M059J (cell line): ENCODE data around the gene SLX4IP. TPM values are rescaled to one million over a fixed set of nuclear protein-coding genes. Genes with fewer than 3 reads are reported as not detected.
"Not testable (repeated sequence)": the region's sequence is repeated elsewhere in the genome, so short reads cannot be mapped to it uniquely, and the experiment has no call there.

Source experiments
- DNase-seq: peaks from one replicate; pipeline ENCODE4 v3.0.0-alpha.2; 2012; ENCODE audit warnings: low read depth
- total RNA-seq: library from RNA; depleted of rRNA; stranded (reverse); fragments of >200 nt; shearing (Covaris generic); gene quantifications from 2 replicates; pipeline ENCODE4 v1.2.3, GENCODE V29; 2014; rRNA removed

The SLX4IP gene
- 6.4 and 10.3 TPM in 2 replicates for total RNA-seq

DNA sequence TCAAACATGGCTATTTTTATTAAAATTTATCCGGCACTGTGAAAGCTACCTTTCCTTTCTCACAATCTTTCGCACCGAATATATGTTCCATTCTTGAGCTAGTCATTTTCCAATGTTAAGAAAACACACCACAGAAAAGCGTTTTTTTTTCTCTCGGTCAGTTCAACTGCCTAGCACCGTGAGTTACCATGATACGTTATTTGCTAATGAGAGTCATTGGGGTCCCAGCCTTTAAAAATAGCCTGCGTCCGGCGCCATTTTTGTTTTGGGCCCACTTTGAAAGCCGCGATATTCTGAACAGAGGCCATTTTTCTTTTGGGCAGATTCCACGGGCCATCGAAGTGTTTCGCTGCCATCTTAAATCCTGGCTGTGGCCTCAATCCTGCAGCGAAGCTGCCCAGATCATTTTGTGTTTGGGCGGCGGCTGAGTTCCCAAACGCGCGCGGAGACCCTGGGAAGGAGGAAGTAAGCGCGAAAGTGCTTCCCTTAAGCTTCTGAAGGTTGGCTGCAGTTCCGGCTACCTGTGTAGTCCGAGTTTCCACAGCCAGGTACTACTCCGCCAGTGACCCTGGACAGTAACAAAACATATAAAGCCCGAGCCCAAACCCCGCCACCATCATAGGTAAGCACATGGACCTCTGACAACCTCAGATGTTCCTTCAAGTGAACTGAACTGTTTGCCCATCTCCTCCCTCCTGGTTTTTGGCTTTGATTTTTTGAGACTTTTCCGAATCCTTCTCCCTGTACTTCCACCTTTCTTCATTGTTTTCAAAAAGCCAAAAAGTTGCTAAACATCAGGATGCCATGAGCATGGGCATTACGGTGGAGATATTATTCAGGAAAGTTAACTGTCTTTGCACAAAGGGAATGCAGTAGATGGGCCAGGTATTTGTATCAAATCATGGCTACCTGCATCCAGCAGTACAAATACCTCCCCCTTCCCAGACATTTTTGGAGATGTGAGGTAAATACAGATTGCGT lies at the start of gene SLX4IP:
Gene SLX4IP (plus strand): TSS at position 474 of the 981 bp plus-strand sequence. CDS start 22,900 bp downstream, outside the sequence.
- DNase-seq, result peak; percentile 98

DNA sequence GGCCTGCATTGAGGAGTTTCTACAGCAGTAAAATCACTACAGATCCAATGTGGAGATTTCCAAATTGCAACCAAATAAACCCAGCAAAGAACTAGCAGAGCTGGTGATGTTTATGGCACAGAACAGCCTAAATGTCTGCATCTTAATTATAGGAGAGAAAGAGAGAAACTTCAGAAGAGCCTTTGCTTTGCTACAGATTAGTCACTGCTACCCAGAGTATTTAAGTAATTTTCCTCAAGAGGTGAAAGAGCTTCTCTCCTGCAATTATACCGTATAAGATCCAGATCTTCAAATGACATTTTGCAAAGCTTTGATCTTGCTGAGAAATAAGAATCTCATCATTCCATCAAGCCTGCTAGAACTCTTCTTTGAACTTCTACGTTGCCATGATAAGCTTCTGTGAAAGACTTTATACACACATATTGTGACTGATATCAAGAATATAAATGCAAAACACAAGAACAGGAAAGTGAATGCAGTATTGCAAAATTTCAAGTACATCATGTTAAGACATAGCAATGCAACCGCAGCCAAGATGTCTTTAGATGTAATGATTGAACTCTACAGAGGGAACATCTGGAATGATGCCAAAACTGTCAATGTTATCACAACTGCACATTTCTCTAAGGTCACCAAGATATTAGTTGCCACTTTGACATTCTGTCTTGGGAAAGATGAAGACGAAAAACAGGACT lies 49.1 kb upstream of the SLX4IP start:
- DNase-seq, result no peak

DNA sequence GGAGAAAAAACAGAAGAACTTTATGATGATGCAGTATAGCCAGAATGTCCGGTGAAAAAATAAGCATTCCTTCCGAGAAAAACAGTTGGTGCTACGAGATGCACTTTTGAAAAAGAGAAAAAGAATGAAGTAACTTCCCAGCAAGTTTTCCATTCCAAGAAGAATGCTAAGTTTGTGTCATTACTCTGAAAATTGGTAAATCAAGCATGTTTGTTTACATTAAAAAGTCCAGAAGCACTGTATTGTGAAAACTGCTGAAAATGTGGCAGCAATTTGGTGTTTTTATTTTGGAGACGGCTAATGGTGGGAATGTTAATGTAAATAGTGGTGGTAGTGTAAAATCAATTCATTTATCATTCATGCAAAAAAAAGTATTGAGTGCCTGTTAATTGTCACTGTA lies 47.4 kb upstream of the SLX4IP start:
- no peak for DNase-seq

DNA sequence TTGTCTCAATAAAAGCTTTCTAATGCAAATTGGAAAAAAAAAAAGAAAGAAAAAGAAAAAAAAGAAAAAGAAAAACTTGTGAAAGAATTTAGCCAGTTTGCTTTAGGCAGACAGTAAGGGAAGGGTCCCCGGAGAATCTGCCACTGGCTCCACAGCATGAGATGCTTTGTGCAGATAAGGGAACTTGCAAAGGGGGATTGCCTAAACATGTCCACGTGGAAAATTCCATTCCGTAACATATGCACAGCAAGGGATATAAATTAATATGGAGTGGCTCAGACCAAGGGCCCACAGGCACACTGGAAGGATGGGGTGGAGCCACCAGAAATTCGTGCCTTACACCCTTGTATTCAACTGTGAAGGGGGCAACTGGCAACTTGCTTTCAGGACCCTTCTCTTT lies 46.5 kb upstream of the SLX4IP start:
- DNase-seq, result no peak

DNA sequence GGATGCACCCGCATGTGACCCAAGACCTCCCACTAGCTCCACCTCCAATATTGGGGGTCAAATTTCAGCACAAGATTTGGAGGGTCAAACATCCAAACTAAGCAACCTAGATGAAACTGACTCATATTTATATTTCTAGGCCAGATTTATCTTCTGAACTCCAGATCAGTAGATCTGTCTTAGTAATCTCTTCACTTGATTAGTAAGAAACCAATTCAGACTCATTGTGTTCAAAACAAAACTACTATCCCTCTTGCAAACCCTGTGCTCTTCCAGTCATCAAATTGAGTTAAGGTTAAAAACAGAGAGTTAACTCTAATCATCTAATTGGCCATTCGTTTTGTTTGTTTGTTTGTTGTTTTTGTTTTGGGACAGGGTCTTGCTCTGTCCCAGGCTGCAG lies 44.4 kb upstream of the SLX4IP start:
- no peak for DNase-seq

DNA sequence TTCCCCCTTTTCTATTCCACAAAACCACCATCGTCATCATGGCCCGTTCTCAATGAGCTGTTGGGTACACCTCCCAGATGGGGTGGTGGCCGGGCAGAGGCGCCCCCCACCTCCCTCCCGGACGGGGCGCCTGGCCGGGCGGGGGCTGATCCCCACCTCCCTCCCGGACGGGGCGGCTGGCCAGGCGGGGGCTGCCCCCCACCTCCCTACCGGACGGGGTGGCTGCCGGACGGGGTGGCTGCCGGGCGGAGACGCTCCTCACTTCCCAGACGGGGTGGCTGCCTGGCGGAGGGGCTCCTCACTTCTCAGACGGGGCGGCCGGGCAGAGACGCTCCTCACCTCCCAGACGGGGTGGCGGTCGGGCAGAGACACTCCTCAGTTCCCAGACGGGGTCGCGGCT lies 40.4 kb upstream of the SLX4IP start:
- not testable (repeated sequence) for DNase-seq

DNA sequence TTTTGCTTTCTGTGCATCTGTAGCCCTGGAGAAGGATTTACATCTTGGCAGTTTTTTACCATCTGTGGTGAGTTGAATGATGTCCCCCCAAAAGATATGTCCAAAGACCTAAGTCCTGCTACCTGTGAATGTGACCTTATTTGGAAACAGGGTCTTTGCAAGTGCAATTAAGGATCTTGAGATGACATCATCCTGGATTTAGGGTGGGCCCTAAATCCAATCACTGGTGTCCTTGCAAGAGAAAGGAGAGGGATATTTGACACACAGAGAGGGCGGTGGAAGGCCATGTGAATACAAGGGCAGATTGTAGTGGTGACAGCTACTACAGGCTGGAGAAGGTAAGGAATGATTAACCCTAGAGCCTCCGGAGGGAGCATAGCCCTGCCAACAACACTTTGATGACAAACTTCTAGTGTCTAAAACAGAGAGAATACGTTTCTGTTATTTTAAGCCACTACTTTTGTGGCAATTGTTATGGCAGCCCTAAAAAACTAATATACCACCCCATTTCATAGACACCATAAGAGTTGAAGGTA lies 36.2 kb upstream of the SLX4IP start:
- DNase-seq, result no peak

DNA sequence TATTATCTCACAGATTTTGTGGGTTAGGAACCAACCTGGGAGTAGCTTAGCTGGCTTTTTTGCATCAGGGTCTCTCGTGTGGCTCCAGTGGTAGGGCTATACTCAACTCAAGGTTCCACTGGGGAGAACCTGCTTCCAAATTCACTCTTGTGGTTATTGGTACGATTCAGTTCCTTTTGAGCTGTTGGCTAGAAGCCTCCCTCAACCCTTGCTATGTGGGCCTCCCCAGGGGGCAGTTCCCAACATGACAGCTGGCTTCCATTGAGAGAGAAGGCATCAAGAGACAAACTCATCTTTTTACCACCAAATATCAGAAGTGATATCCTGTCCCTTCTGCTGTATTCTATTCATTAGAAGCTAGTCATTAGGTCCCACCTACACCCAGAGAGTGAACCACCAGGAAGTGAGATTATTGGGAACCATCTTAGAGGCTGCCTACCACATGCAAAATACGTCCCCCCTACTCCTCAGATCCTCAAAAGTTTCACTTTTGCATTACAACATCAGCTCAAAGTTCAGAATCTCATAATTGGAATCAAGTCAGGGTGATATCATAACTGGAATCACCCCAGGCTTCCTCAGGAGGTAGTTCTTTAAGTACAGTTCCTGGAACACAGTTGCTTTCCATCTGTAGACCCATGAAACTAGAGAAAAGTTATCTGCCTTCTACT lies 32.0 kb upstream of the SLX4IP start:
- DNase-seq, result no peak

DNA sequence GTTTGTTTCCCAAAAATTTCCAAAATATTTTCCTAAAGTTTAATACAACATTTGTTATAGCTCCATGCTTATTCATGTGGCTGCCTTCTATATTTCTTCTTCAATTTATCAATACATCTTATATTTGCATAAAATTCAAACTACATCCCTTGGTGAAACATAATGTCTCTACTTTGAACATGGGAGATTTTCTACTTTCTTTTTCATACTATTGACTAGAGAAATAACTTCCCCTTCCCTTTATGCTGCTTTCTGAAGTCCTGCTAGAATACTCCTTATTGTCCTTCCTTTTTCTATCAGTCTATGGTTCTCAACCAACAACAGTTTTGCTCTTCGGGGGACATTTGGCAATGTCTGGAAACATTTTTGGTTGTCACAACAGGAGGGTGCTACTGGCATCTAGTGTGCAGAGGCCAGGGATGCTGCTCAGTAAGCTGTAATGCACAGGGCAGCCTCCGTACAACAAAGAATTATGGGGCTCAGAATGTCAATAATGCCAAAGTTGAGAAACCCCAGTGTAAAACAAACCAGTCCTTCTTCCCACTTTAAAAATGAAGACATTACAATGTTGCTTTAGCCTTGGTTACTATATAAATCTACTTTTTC lies 31.0 kb upstream of the SLX4IP start:
- no peak for DNase-seq

DNA sequence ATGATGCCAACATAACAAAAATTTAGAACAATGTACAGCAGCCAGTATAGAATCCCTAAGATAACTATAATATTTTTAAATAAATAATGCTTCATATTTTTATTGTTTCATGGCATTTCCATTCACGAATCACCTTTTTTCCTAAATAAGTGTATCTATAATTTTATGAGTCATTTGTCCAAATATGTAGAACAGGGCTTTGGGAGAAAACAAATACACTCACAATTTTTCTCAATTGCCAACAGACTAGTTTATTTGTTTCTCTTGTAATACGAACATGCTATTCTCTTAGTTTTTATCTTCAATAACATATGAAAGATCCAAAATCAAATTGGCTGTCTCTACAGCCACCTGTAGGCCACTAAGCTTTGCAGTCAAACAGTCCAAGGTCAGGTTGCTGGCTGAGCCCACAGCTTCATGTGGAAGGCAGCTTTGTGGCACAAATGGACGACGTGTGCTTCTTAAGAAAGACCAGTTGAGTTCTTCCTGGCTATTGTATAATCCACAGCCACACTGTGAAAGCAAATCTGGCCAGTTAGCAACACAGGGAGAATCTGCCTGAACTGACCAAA lies 30.1 kb upstream of the SLX4IP start:
- no peak for DNase-seq

DNA sequence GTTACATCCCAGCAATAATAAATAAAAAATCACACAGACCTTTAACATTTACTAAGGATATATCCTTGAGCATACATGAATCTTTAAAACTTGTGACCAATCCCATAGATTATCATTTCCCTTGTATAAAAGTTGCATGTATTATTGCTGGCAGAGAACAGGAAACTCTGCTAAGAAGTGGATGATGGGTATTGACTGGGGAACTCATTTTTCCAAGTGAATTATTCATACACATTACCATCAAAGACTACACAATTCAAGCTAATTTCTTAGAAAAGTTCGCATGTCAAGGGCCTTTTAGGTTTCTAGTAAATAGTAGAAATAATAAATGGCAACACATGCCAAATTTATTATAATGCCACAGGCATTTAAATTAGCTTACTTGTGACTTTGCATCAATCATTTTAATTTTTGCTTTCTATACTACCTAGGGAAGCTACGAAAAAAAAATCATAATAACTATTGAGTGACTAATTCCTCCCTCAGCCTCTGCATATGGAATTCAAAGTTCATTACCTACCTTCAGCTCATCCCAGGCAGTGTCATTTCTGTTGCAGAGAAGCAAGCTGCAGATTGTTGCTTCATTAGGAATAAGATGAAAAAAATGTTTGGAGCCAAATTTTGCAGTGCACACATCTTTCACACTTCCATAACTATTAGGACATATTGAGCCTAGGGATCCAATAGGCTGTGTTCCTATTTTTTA lies 26.8 kb upstream of the SLX4IP start:
- DNase-seq, result no peak

DNA sequence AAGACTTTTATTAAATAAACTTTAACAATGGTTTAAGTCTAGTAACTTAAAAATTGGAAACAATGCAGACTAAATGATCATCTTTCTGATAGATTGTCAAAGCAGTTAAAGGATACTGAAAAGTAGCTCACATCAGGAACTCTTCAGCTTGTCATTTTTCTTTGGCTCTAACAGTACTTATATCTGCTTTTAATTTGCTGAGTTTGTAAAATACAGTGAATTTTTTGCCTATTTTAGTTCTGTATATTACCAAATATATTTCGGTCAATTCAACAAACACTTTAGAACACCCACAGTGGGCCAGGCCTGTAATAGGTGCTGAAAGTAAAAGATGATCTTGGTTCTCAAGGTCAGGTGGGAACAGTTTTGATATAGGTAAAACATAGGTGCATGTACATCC lies 23.4 kb upstream of the SLX4IP start:
- no peak for DNase-seq

DNA sequence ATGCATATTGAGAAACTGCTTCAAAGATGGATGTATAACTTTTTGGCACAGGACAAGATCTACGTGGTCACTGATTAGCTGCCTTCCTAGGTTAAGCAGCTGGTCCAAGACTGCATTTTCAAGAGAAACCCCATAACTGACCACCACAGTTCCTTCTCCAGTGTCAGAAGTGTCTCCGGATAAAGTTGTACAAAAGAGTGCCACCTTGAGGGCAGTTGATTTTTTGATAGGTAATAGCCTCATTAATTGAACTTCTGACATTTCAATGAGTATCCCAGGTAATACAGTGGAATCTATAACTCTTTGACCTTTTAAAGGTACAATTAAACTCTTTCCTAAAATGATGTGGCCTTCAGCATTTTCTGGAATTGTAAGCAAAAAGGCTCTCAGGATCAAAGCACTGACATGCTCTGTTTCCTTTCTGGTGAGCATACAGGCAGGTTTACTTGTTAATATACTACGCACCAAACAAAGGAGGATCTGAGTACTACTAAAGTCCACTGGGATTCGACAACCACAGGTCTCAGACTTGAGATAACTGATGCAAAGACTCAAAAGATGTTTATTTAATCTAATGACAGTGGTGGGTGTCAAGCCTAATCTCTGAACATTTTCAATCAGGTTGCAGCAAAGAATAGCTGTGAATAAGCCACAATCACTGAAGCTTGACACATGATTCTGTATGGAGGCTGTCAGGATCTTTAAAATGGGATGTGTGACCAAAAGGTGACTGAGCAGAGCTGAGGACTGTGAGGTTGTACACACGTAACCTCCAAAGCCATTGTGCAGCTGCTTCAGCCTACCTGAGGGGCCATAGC lies 22.3 kb upstream of the SLX4IP start:
- DNase-seq, result peak; percentile 44

DNA sequence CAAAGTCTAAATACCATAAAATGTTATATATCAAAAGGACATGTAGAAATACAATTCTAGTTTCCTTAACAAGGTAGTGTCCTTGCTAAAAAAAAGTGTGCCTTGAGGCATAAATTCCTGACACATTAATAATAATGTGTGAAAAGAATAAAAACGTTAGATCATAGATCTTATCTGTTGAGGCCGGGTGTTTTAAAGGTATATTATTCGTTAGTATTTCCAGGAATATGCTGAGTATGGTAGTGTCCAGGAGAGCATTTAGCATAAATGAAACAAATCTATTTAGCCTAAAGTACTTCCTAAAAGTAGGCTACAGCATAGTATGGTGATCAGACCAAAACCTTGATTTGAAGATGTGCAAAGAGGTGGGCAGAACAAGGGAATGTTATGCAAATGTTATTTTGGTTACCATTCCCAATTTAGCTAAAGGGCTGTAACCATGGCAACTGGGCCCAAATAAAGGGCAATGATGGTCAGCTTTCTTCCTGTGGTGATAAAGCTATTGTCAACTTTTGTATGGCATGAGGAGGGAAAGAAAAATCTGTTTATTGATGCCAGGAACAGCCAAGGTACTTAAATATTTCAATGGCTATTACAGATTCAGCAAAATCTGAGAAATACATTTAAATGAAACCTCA lies 20.0 kb upstream of the SLX4IP start:
- peak; percentile 97 for DNase-seq

DNA sequence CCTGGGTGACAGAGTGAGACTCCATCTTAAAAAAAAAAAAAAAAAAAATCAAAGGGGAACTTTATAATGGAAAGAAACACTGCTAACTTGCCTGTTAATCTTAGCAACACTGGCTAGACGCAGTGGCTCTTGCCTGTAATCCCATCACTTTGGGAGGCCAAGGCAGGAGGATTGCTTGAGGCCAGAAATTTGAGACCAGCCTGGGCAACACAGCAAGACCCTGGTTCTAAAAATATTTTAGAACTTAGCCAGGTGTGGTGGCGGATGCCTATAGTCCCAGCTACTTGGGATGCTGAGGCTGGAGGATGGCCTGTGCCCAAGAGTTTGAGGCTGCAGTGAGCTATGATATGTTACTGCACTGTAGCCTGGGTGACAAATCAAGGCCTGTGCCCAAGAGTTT lies 17.9 kb upstream of the SLX4IP start:
- DNase-seq, result not testable (repeated sequence)

DNA sequence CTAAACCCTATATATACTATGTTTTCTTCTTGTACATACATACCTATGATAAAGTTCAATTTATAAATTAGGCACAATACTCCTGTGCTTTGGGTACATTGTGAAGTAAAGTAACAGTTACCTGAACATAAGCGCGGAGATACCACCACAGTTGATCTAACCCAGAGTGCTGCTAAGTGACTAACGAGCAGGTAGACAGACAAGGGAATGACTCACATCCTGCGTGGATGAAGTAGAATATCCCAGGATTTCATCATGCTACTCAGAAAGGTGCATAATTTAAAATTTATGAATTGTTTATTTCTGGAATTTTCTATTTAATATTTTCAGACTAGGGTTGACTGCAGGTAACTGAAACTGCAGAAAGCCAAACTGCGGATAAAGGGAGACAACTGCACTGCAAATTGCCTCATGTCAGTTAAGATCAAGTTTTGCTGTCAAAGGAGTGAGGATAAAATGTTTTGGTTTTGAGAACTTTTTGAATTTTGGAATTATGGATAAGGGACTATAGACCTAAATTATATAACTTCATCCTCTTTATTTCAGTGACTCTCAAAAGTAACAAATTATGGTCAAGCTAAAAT lies 15.5 kb upstream of the SLX4IP start:
- peak; percentile 75 for DNase-seq

DNA sequence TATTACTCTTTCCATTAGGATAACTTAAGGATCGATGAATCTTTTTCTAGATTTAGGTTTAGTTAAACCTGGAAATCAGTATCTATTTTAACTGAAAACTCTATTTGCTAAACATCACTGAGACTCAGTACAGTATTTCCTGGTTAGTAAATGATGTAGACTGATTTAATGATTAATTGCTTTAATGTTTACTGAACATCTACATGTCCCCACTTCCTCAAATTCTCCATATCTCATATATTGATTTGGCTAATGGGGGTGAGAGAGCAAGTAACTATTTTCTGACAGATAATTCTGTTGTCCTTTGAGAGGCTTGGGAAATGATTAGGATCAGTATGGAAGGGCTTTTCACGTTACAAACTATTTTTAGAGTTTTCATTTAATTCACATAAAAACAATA lies 11.4 kb upstream of the SLX4IP start:
- DNase-seq, result no peak

DNA sequence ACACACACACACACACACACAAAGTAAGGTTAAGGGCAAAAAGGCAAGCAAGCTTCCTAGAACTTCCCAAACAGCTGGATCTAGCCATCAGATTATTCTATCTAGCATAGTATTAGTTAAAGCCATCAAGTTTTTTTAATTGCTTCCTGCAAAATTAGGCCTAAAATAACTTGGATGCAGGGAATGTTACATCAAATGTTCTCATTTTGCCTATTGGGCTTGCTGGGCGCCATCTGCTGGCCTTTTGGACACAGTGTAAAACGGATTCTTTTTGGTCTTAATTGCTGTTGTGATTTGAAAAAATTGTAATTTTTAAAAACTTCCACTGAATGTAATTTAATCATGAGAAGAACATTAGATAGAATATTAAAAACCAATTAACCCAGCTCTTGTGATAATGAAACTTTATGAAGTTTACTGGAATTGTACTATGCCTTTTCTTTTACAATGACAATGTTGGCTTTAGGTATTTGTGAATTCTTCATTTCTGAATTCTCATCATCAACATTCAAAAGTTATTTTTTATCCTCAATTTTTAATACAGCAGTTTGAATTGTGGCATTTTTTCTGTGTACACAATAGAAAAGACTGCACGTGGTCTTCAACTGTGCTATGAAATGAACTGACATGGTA lies 7.9 kb upstream of the SLX4IP start:
- peak; percentile 78 for DNase-seq
